Keratinocyte (primary cell): ENCODE results near the gene ZNF839. TPM values are rescaled to one million over a fixed set of nuclear protein-coding genes. Genes with fewer than 3 reads are reported as not detected.

Experiments
- DNase-seq: peaks from one replicate; pipeline ENCODE4 v3.0.0-alpha.2; 2011; ENCODE audit warnings: low read depth, missing footprints, low spot score
- FAIRE-seq: peaks from 2 replicates; lab custom pipeline; 2011; peaks lifted over from hg19 to GRCh38; lab: Jason Lieb, UNC
- H2AFZ ChIP-seq: 2 replicates; pipeline ENCODE4 v1.6.0; 2012; ENCODE audit warnings: low read length, control low read depth, inconsistent platforms; ENCODE audit not compliant: control insufficient read depth
- H3K27ac ChIP-seq: 2 replicates; pipeline ENCODE4 v1.5.1; 2011; ENCODE audit warnings: low read length; ENCODE audit not compliant: control insufficient read depth, insufficient read depth
- H3K27me3 ChIP-seq: 3 replicates; pipeline ENCODE4 v1.6.0; 2011; ENCODE audit warnings: low read length; ENCODE audit not compliant: control insufficient read depth, insufficient read depth; ENCODE audit errors: extremely low read depth
- H3K36me3 ChIP-seq, 2 experiments: 2 replicates in 1 of 2; 3 replicates in 1 of 2; pipeline ENCODE4 v1.5.1; 2011; ENCODE audit warnings: low read length in 2 of 2, mild to moderate bottlenecking in 1 of 2; ENCODE audit not compliant: control insufficient read depth in 2 of 2, insufficient read depth in 2 of 2; ENCODE audit errors: extremely low read depth in 1 of 2
- H3K4me1 ChIP-seq: 3 replicates; pipeline ENCODE4 v1.5.1; 2011; ENCODE audit warnings: low read length; ENCODE audit not compliant: control insufficient read depth, insufficient read depth; ENCODE audit errors: extremely low read depth
- H3K4me2 ChIP-seq: 3 replicates; pipeline ENCODE4 v1.6.0; 2011; ENCODE audit warnings: low read depth, low read length; ENCODE audit not compliant: control insufficient read depth, insufficient read depth; ENCODE audit errors: extremely low read depth
- H3K4me3 ChIP-seq, 3 experiments: fragments of 200-600 bp in 1 of 3; sonication (generic) in 1 of 3; 2 replicates in 2 of 3; 3 replicates in 1 of 3; pipeline ENCODE4 v1.5.1; 2011 to 2016; ENCODE audit warnings: low read length in 3 of 3, mild to moderate bottlenecking in 3 of 3, control low read depth in 2 of 3, inconsistent platforms in 1 of 3, low read depth in 1 of 3, mixed read lengths in 1 of 3, mixed run types in 1 of 3, moderate library complexity in 1 of 3; ENCODE audit not compliant: control insufficient read depth in 2 of 3, insufficient read depth in 2 of 3; ENCODE audit errors: extremely low read depth in 1 of 3
- H3K79me2 ChIP-seq: 2 replicates; pipeline ENCODE4 v1.6.0; 2012; ENCODE audit warnings: low read length; ENCODE audit not compliant: control insufficient read depth, insufficient read depth
- H3K9ac ChIP-seq: 3 replicates; pipeline ENCODE4 v1.6.0; 2011; ENCODE audit warnings: low read length; ENCODE audit not compliant: control insufficient read depth, insufficient read depth; ENCODE audit errors: extremely low read depth
- H3K9me1 ChIP-seq: 3 replicates; pipeline ENCODE4 v1.6.0; 2011; ENCODE audit warnings: low read length; ENCODE audit not compliant: control insufficient read depth, insufficient read depth; ENCODE audit errors: extremely low read depth
- H3K9me3 ChIP-seq: 2 replicates; pipeline ENCODE4 v1.5.1; 2012; ENCODE audit warnings: low read depth, low read length; ENCODE audit not compliant: control insufficient read depth
- H4K20me1 ChIP-seq: 3 replicates; pipeline ENCODE4 v1.6.0; 2011; ENCODE audit warnings: low read length; ENCODE audit not compliant: control insufficient read depth, insufficient read depth; ENCODE audit errors: extremely low read depth
- EZH2 ChIP-seq: IDR thresholded peaks from one replicate; pipeline ENCODE4 v1.6.1; 2012; ENCODE audit warnings: inconsistent platforms, mild to moderate bottlenecking, low read length, moderate library complexity
- dilution Hi-C: fragments of 300-500 bp; cut with MboI; formaldehyde crosslinking; loops from one replicate; pipeline ENCODE4 v1.7.0; 2020; ENCODE audit warnings: low sequenced_read_pairs; ENCODE audit not compliant: extremely low pct_ligation_motif_present
- polyA plus RNA-seq, 5 experiments: library from polyadenylated mRNA; depleted of rRNA in 3 of 5; stranded (reverse) in 3 of 5; stranded (forward) in 1 of 5; unstranded in 1 of 5; fragments of >200 nt; gene quantifications; 1 replicate in 1 of 5; 2 replicates in 3 of 5; 3 replicates in 1 of 5; pipeline versions ENCODE4 v1.2.1 to v1.2.3, GENCODE V29; 2011 to 2012; ENCODE audit warnings: missing spikeins in 2 of 5, low read depth in 1 of 5, low replicate concordance in 1 of 5
- TF ChIP-seq, protein P1 (sequence below), 3 experiments: IDR thresholded peaks in 1 of 3; conservative IDR thresholded peaks in 1 of 3; optimal IDR thresholded peaks in 1 of 3; 2 replicates in 2 of 3; 3 replicates in 1 of 3; pipeline versions ENCODE3 to v1.5.1; 2011; ENCODE audit warnings: low read length in 3 of 3, mild to moderate bottlenecking in 3 of 3, moderate library complexity in 2 of 3, control low read depth in 1 of 3, inconsistent platforms in 1 of 3; ENCODE audit not compliant: insufficient read depth in 2 of 3; ENCODE audit errors: extremely low read depth in 1 of 3

Gene ZNF839
- polyA plus RNA-seq, 1 donor (not counting 4 experiments of a cell fraction or from before 2014, with no cell fraction given) = 11.0 TPM

DNA sequence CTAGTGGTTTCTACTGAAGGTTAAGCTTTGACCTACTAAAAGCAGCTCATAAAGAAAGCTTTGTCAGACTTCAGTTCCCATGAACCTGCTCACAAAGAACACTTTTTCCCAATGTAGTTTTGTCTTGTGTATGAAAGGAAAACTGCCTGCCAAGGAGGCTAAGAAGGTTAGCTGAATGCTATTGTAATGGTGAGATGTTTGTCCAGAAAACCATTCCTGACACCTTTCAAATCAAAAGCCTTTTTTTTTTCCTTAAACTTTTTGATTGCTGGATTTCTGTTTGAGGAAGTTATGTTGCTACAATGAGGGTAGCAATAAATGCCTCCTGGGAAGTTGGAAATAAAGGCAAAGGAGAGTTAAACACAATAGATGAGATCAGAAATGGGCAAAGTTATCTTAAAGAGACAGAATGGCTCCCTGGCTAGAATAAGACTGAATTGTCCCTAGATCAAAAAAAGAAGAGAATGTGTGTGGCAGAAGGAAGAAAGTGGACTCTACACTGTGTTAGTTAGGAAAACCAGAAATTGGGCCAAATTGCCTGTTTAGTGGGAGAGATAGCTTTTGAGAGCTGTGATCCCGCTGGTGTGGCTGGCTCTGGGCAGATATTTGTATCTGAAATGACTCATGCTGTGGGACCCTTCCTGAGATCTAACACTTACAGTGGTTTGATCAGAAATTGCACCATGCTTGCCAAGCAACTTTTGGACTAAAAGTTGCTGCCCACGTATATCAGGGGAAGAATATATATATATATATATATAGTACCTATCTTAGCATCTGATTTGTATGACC, 70.7 kb downstream of the ZNF839 start:
- Histone ChIP-seq H4K20me1 (no peaks in the 10 kb centered on the region), H3K9ac (no peak overlapping the region), H3K4me3 (no peak overlapping the region), H3K4me2 (no peak overlapping the region), H3K36me3 (peaks cover 0 to 2% of the 10 kb centered on the region in 2 experiments), H3K27ac (no peak overlapping the region), H3K9me3 (no peaks in the 10 kb centered on the region), H3K27me3 (no peaks in the 10 kb centered on the region), H2AFZ (no peak overlapping the region), H3K4me1 (no peaks in the 10 kb centered on the region), H3K79me2 (no peaks in the 10 kb centered on the region), H3K9me1 (no peaks in the 10 kb centered on the region)
- no peak for FAIRE-seq
- TF ChIP-seq, protein P1, sequence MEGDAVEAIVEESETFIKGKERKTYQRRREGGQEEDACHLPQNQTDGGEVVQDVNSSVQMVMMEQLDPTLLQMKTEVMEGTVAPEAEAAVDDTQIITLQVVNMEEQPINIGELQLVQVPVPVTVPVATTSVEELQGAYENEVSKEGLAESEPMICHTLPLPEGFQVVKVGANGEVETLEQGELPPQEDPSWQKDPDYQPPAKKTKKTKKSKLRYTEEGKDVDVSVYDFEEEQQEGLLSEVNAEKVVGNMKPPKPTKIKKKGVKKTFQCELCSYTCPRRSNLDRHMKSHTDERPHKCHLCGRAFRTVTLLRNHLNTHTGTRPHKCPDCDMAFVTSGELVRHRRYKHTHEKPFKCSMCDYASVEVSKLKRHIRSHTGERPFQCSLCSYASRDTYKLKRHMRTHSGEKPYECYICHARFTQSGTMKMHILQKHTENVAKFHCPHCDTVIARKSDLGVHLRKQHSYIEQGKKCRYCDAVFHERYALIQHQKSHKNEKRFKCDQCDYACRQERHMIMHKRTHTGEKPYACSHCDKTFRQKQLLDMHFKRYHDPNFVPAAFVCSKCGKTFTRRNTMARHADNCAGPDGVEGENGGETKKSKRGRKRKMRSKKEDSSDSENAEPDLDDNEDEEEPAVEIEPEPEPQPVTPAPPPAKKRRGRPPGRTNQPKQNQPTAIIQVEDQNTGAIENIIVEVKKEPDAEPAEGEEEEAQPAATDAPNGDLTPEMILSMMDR (optimal IDR thresholded peaks at IDR 0.05 in 1 of 3, IDR thresholded peaks at IDR 0.05 in 1 of 3, conservative IDR thresholded peaks at IDR 0.05 in 1 of 3; ENCODE audit: extremely low read depth in 1 of 3, insufficient read depth in 2 of 3, low read length in 3 of 3) = no peak
- no peak for TF ChIP-seq EZH2
- DNase-seq = no peak
- dilution Hi-C loops = no loop called here

Other genes starting within 250 kb of the ZNF839 start
- 436 to 952 TPM (median 898 TPM) in 3 replicates for gene HSP90AA1, start 232.7 kb upstream of the ZNF839 start, polyA plus RNA-seq
- gene WDR20, start 179.8 kb upstream of the ZNF839 start, polyA plus RNA-seq = 18.9 to 24.5 TPM (median 22.1 TPM) in 3 replicates
- 24.5 to 41.7 TPM (median 38.1 TPM) in 3 replicates for gene MOK, start 14.6 kb upstream of the ZNF839 start, polyA plus RNA-seq
- 44.3 to 55.4 TPM (median 49.3 TPM) in 3 replicates for gene CINP, start 43.1 kb downstream of the ZNF839 start, polyA plus RNA-seq
- 8.1 to 8.7 TPM (median 8.3 TPM) in 3 replicates for gene TECPR2, start 43.2 kb downstream of the ZNF839 start, polyA plus RNA-seq
- gene ANKRD9, start 190.0 kb downstream of the ZNF839 start, polyA plus RNA-seq = 3.5 to 9.6 TPM (median 4.9 TPM) in 3 replicates